HepG2 (cell line): ENCODE results near the gene AGTPBP1. TPM values are rescaled to one million over a fixed set of nuclear protein-coding genes. Genes with fewer than 3 reads are reported as not detected.

ENCODE experiments used
- ATAC-seq: fragments of 200-7000 bp; cut with Tn5 transposase; 3 replicates; pipeline ENCODE4 v1.9.1; 2020; ENCODE audit warnings: mild to moderate bottlenecking, moderate library complexity
- BruUV-seq: library from RNA; stranded (reverse); fragments of 400-500 nt; replicated peaks from 2 replicates; lab custom pipeline; 2021; lab: Mats Ljungman, UMichigan
- CTCF ChIA-PET: fragments of 300-600 bp; formaldehyde crosslinking; extraction: SDS; loops from one replicate; lab custom pipeline; 2021; ENCODE audit warnings: low total read pairs, inconsistent platforms, low intra/inter-chr PET ratio; lab: Yijun Ruan, JAX
- POLR2A ChIA-PET: fragments of 350-600 bp; sonication (Branson Sonifier 250); formaldehyde crosslinking; loops from one replicate; lab custom pipeline; 2020; ENCODE audit warnings: antibody characterized with exemption, inconsistent platforms; lab: Yijun Ruan, JAX
- DNase-seq: peaks from one replicate; pipeline ENCODE4 v3.0.0-alpha.2; 2015; ENCODE audit warnings: low spot score
- FAIRE-seq: peaks from 3 replicates; lab custom pipeline; 2011; peaks lifted over from hg19 to GRCh38; lab: Jason Lieb, UNC
- H2AFZ ChIP-seq: one replicate; pipeline ENCODE4 v1.6.1; 2011; ENCODE audit warnings: low read length, inconsistent platforms
- H3K27ac ChIP-seq: fragments of 300-600 bp; 3 replicates; pipeline ENCODE4 v1.8.0; 2011; ENCODE audit warnings: mixed run types, mild to moderate bottlenecking, mixed read lengths, low read length, inconsistent platforms; ENCODE audit not compliant: insufficient read depth; ENCODE audit errors: extremely low read length
- H3K27me3 ChIP-seq, 2 experiments: fragments of 200-600 bp in 1 of 2; 2 replicates in 1 of 2; 3 replicates in 1 of 2; pipeline versions ENCODE4 v1.6.0 to v1.8.0; 2011; ENCODE audit warnings: low read length in 2 of 2, mild to moderate bottlenecking in 2 of 2, moderate library complexity in 2 of 2, inconsistent platforms in 1 of 2; ENCODE audit not compliant: insufficient read depth in 2 of 2, control insufficient read depth in 1 of 2
- H3K36me3 ChIP-seq, 2 experiments: fragments of 200-600 bp in 1 of 2; replicated peaks in 1 of 2; 2 replicates in 1 of 2; 3 replicates in 1 of 2; pipeline versions ENCODE4 v1.5.1 to v1.8.0; 2011; ENCODE audit warnings: low read length in 2 of 2, inconsistent platforms in 1 of 2; ENCODE audit not compliant: insufficient read depth in 2 of 2, control insufficient read depth in 1 of 2
- H3K4me1 ChIP-seq: 2 replicates; pipeline ENCODE4 v1.5.1; 2012; ENCODE audit warnings: low read length, inconsistent platforms; ENCODE audit not compliant: insufficient read depth
- H3K4me2 ChIP-seq: 2 replicates; pipeline ENCODE4 v1.6.0; 2011; ENCODE audit warnings: low read depth, low read length, inconsistent platforms
- H3K4me3 ChIP-seq, 3 experiments: fragments of 200-600 bp in 1 of 3; sonication (generic), shearing (Covaris generic) in 1 of 3; replicated peaks in 1 of 3; 2 replicates each; pipeline ENCODE4 v1.5.1; 2011 to 2016; ENCODE audit warnings: low read length in 3 of 3, inconsistent platforms in 2 of 3, low read depth in 2 of 3, mild to moderate bottlenecking in 2 of 3, control low read depth in 1 of 3, mixed read lengths in 1 of 3; ENCODE audit not compliant: insufficient read depth in 1 of 3
- H3K79me2 ChIP-seq: one replicate; pipeline ENCODE4 v1.6.1; 2011; ENCODE audit warnings: low read length, inconsistent platforms; ENCODE audit not compliant: insufficient read depth
- H3K9ac ChIP-seq: 2 replicates; pipeline ENCODE4 v1.6.0; 2011; ENCODE audit warnings: mild to moderate bottlenecking, low read depth, low read length, inconsistent platforms; ENCODE audit not compliant: insufficient read depth
- H3K9me3 ChIP-seq: 2 replicates; pipeline ENCODE4 v1.5.1; 2012; ENCODE audit warnings: mild to moderate bottlenecking, low read length
- H4K20me1 ChIP-seq: 2 replicates; pipeline ENCODE4 v1.6.0; 2011; ENCODE audit warnings: inconsistent platforms, mild to moderate bottlenecking, low read length, moderate library complexity; ENCODE audit not compliant: insufficient read depth
- AFF4 ChIP-seq: sonication (generic); formaldehyde crosslinking; IDR thresholded peaks from 2 replicates; pipeline ENCODE4 v1.4.0; 2020; ENCODE audit warnings: missing genetic modification reagents
- ESRRA ChIP-seq: sonication (generic); formaldehyde crosslinking; IDR thresholded peaks from 2 replicates; pipeline ENCODE4 v1.5.1; 2020; ENCODE audit warnings: mild to moderate bottlenecking, low read depth, missing genetic modification reagents
- IKZF5 ChIP-seq: IDR thresholded peaks from 2 replicates; pipeline ENCODE4 v1.6.1; 2018; ENCODE audit warnings: missing genetic modification reagents, mild to moderate bottlenecking, missing compliant biosample characterization
- JDP2 ChIP-seq: sonication (generic); formaldehyde crosslinking; IDR thresholded peaks from 2 replicates; pipeline ENCODE4 v1.8.1; 2022; ENCODE audit warnings: missing genetic modification reagents, borderline replicate concordance
- NPAS2 ChIP-seq: sonication (generic); formaldehyde crosslinking; IDR thresholded peaks from 2 replicates; pipeline ENCODE4 v1.8.0; 2022; ENCODE audit warnings: mild to moderate bottlenecking, missing genetic modification reagents, borderline replicate concordance
- TAF1 ChIP-seq: sonication (generic); formaldehyde crosslinking; IDR thresholded peaks from 2 replicates; pipeline ENCODE4 v1.4.0; 2020; ENCODE audit warnings: missing genetic modification reagents
- U2AF1 ChIP-seq: fragments of 200-400 bp; formaldehyde crosslinking; optimal IDR thresholded peaks from 2 replicates; pipeline ENCODE3; 2017; ENCODE audit warnings: mild to moderate bottlenecking, low read depth, low read length
- ZFP36L2 ChIP-seq: sonication (generic); formaldehyde crosslinking; IDR thresholded peaks from 2 replicates; pipeline ENCODE4 v1.4.0; 2020; ENCODE audit warnings: missing genetic modification reagents
- ZNF10 ChIP-seq: sonication (generic); formaldehyde crosslinking; IDR thresholded peaks from 2 replicates; pipeline ENCODE4 v1.4.0; 2020; ENCODE audit warnings: mild to moderate bottlenecking, low read depth, missing genetic modification reagents, borderline replicate concordance
- ZNF276 ChIP-seq: sonication (generic); formaldehyde crosslinking; IDR thresholded peaks from 2 replicates; pipeline ENCODE4 v1.4.0; 2020; ENCODE audit warnings: mild to moderate bottlenecking, low read depth, missing genetic modification reagents
- ZNF354B ChIP-seq: sonication (generic); formaldehyde crosslinking; IDR thresholded peaks from 2 replicates; pipeline ENCODE4 v1.8.0; 2022; ENCODE audit warnings: mild to moderate bottlenecking, missing genetic modification reagents
- ZNF383 ChIP-seq: sonication (generic); formaldehyde crosslinking; IDR thresholded peaks from 2 replicates; pipeline ENCODE4 v1.4.0; 2020; ENCODE audit warnings: missing genetic modification reagents, mild to moderate bottlenecking, borderline replicate concordance
- ZNF672 ChIP-seq: sonication (generic); formaldehyde crosslinking; IDR thresholded peaks from 2 replicates; pipeline ENCODE4 v1.8.1; 2022; ENCODE audit warnings: missing genetic modification reagents
- WGBS: methylation state at CpG from one replicate; pipeline ENCODE4 v1.1.6; 2017; ENCODE audit warnings: low lambda C conversion rate; 5-methylcytosine and 5-hydroxymethylcytosine counted together
- in situ Hi-C: cut with HindIII; loops from 2 replicates; pipeline ENCODE4 v1.10.0; 2017; ENCODE audit warnings: low pct_unique_long_range_greater_than_20kb; ENCODE audit not compliant: extremely low pct_ligation_motif_present
- intact Hi-C: fragments of 100-400 bp; cut with micrococcal nuclease; formaldehyde crosslinking; loops from one replicate; pipeline ENCODE4 v1.10.0; 2022; ENCODE audit not compliant: unreplicated experiment
- polyA plus RNA-seq, 8 experiments: library from polyadenylated mRNA; depleted of rRNA in 3 of 8; stranded (reverse) in 7 of 8; unstranded in 1 of 8; fragments of >200 nt; fragmentation: Illumina TruSeq in 4 of 8; extraction: Trizol in 4 of 8; gene quantifications; 2 replicates each; pipeline versions ENCODE4 v1.2.1 to v1.2.3, GENCODE V29; 2011 to 2016; ENCODE audit warnings: low read depth in 4 of 8, missing spikeins in 1 of 8, mixed read lengths in 1 of 8; ENCODE audit not compliant: insufficient read depth in 1 of 8
- total RNA-seq, 5 experiments: library from RNA; depleted of rRNA; stranded (reverse); fragments of >200 nt; fragmentation: Illumina TruSeq; extraction: Trizol; gene quantifications; 2 replicates each; pipeline ENCODE4 v1.2.3, GENCODE V29; 2016; ENCODE audit warnings: low read depth in 1 of 5
- TF ChIP-seq, protein P1 (sequence below): sonication (generic); formaldehyde crosslinking; IDR thresholded peaks from 2 replicates; pipeline ENCODE4 v1.8.0; 2023; ENCODE audit warnings: mild to moderate bottlenecking, missing genetic modification reagents
- TF ChIP-seq, protein P2 (sequence below): sonication (generic); formaldehyde crosslinking; IDR thresholded peaks from 2 replicates; pipeline ENCODE4 v1.4.0; 2020; ENCODE audit warnings: mild to moderate bottlenecking, missing genetic modification reagents

Gene AGTPBP1
- total and polyA plus RNA-seq, 2 of the 13 experiments (the other 11 are each of a cell fraction or from before 2014, with no cell fraction given) = 9.7 to 22.3 TPM

DNA sequence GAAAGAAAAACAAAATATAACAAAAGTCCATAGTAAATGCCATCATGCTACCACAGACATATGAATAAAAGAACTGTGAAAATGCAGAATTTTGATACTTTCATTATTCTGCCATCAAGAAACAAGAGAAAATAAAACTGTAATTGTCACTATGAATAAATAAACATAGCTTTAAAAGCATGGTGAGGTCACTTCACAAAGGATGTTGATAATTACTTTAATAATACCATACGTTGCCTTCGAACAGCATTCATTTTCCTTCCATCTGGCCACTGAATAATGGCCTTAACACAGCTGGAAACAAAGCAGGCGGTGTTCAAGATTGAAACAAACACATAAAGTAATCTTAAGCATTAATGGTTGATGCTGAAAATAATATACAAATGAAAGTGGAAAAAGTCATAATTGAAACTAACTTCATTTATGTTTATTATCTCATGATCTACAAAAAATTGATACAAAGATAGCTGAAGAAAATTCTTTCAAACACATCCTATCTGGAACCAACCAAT is 102.0 kb downstream of the AGTPBP1 start:
- BruUV-seq = no TSS peak
- in situ Hi-C loops = no loop called here
- no peak for FAIRE-seq
- no peak for TF ChIP-seq ZNF383
- no peak for TF ChIP-seq ZNF354B (CRISPR knock-in tag)
- TF ChIP-seq IKZF5 = no peak
- TF ChIP-seq ZFP36L2 (CRISPR knock-in tag) = no peak
- no peak for TF ChIP-seq U2AF1
- no peak for TF ChIP-seq ZNF10 (CRISPR knock-in tag)
- TF ChIP-seq, protein P1, sequence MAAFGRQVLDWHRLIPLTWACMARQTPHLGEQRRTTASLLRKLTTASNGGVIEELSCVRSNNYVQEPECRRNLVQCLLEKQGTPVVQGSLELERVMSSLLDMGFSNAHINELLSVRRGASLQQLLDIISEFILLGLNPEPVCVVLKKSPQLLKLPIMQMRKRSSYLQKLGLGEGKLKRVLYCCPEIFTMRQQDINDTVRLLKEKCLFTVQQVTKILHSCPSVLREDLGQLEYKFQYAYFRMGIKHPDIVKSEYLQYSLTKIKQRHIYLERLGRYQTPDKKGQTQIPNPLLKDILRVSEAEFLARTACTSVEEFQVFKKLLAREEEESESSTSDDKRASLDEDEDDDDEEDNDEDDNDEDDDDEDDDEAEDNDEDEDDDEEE (CRISPR knock-in tag) = no peak
- no peak for TF ChIP-seq JDP2 (CRISPR knock-in tag)
- TF ChIP-seq, protein P2, sequence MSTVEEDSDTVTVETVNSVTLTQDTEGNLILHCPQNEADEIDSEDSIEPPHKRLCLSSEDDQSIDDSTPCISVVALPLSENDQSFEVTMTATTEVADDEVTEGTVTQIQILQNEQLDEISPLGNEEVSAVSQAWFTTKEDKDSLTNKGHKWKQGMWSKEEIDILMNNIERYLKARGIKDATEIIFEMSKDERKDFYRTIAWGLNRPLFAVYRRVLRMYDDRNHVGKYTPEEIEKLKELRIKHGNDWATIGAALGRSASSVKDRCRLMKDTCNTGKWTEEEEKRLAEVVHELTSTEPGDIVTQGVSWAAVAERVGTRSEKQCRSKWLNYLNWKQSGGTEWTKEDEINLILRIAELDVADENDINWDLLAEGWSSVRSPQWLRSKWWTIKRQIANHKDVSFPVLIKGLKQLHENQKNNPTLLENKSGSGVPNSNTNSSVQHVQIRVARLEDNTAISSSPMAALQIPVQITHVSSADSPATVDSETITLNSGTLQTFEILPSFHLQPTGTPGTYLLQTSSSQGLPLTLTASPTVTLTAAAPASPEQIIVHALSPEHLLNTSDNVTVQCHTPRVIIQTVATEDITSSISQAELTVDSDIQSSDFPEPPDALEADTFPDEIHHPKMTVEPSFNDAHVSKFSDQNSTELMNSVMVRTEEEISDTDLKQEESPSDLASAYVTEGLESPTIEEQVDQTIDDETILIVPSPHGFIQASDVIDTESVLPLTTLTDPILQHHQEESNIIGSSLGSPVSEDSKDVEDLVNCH = no peak
- no peak for TF ChIP-seq NPAS2 (CRISPR knock-in tag)
- no peak for TF ChIP-seq ZNF672 (CRISPR knock-in tag)
- no peak for TF ChIP-seq AFF4 (CRISPR knock-in tag)
- no peak for TF ChIP-seq TAF1 (CRISPR knock-in tag)
- TF ChIP-seq ESRRA = no peak
- no peak for TF ChIP-seq ZNF276 (CRISPR knock-in tag)

More for the DNA sequence above, 102.0 kb downstream of the AGTPBP1 start:
- Histone ChIP-seq H3K4me3 (no peak overlapping the region), H3K4me2 (no peak overlapping the region), H3K27me3 (no peaks in the 10 kb centered on the region), H3K9ac (no peak overlapping the region), H3K27ac (no peak overlapping the region), H2AFZ (no peak overlapping the region), H3K4me1 (no peaks in the 10 kb centered on the region), H3K9me3 (no peaks in the 10 kb centered on the region), H3K36me3 (no peaks in the 10 kb centered on the region), H3K79me2 (no peaks in the 10 kb centered on the region), H4K20me1 (no peaks in the 10 kb centered on the region)
- DNase-seq (no peak), ATAC-seq (no peak)
- WGBS = 100% methylated on average over 3 of the region's 3 CpGs
- ChIA-PET POLR2A (no interaction called here), CTCF (no interaction called here)
- intact Hi-C loops = no loop called here
